Loucy (cell line): Measurements from ENCODE around the gene SLC29A3.

Source experiments
- EZH2phosphoT487 ChIP-seq: fragments of 200-600 bp; IDR thresholded peaks from 2 replicates; pipeline ENCODE4 v1.6.1; 2018; ENCODE audit warnings: antibody characterized with exemption, mild to moderate bottlenecking, moderate library complexity, borderline replicate concordance
- TF ChIP-seq, protein P1 (sequence below): fragments of 200-600 bp; sonication (generic); conservative IDR thresholded peaks from 2 replicates; pipeline ENCODE4 v1.5.1; 2014; ENCODE audit warnings: mild to moderate bottlenecking, antibody characterized with exemption, low read length

GRCh38 chr10:71358277-71358676 is 39.2 kb downstream of the SLC29A3 start:
- TF ChIP-seq, protein P1, sequence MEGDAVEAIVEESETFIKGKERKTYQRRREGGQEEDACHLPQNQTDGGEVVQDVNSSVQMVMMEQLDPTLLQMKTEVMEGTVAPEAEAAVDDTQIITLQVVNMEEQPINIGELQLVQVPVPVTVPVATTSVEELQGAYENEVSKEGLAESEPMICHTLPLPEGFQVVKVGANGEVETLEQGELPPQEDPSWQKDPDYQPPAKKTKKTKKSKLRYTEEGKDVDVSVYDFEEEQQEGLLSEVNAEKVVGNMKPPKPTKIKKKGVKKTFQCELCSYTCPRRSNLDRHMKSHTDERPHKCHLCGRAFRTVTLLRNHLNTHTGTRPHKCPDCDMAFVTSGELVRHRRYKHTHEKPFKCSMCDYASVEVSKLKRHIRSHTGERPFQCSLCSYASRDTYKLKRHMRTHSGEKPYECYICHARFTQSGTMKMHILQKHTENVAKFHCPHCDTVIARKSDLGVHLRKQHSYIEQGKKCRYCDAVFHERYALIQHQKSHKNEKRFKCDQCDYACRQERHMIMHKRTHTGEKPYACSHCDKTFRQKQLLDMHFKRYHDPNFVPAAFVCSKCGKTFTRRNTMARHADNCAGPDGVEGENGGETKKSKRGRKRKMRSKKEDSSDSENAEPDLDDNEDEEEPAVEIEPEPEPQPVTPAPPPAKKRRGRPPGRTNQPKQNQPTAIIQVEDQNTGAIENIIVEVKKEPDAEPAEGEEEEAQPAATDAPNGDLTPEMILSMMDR: no peak
- no peak for TF ChIP-seq EZH2phosphoT487
